HG03196 (cell line): Measurements from ENCODE around the gene LRRC4C.

Source experiments
- ATAC-seq: cut with Tn5 transposase; IDR thresholded peaks from one replicate; pipeline ENCODE4 v1.9.1; 2021; ENCODE audit not compliant: unreplicated experiment

Gene LRRC4C

GRCh38 chr11:41133023-41133422 is 326.4 kb downstream of the LRRC4C start:
- ATAC-seq: no peak

GRCh38 chr11:41121600-41121999 is 337.9 kb downstream of the LRRC4C start:
- ATAC-seq: no peak

- no peak for ATAC-seq
Measured at GRCh38 chr11:41119484-41119883, 340.0 kb downstream of the LRRC4C start.

- ATAC-seq: no peak
Measured at GRCh38 chr11:41118521-41118920, 340.9 kb downstream of the LRRC4C start.

- no peak for ATAC-seq
Measured at GRCh38 chr11:41116970-41117369, 342.5 kb downstream of the LRRC4C start.

DNA sequence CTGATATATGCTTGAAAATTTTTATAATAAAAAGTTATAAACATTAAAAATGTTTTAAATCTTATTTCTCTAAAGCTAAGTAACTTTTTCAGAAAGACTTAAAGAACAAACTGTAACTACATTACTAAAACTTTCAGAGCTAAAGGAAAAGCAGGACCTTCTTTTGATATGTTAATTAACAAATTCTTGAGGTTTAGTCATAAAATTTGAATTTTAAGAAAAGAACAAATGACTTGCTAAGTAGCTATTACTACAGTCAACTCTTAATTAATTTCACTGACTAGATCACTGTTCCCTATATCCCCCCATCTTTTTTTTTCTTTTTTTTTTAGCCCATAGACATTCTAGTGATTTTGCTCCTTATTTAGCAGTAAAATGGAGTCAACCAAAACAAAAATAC is 344.4 kb downstream of the LRRC4C start:
- no peak for ATAC-seq

- no peak for ATAC-seq
Measured at GRCh38 chr11:41113160-41113559, 346.3 kb downstream of the LRRC4C start.

GRCh38 chr11:41110527-41110926 is 348.9 kb downstream of the LRRC4C start:
- no peak for ATAC-seq

DNA sequence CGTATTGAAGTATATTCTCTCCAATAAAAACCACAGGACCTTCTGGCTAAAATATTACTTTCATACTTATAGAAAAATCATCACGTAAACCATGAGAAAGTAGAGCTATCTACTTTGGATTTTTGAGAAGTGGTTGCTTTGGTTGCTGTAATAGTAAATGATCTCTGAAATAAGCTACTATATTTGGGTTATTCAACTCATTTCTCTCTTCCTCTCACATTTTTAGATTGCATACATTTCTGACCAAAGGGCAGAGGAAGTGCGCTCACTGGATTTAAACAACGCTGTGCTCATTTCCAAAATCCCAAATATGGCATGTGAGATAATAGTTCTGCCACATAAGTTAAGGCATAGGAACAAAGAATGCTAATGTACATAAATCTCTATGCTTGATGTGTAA is 357.0 kb downstream of the LRRC4C start:
- no peak for ATAC-seq

DNA sequence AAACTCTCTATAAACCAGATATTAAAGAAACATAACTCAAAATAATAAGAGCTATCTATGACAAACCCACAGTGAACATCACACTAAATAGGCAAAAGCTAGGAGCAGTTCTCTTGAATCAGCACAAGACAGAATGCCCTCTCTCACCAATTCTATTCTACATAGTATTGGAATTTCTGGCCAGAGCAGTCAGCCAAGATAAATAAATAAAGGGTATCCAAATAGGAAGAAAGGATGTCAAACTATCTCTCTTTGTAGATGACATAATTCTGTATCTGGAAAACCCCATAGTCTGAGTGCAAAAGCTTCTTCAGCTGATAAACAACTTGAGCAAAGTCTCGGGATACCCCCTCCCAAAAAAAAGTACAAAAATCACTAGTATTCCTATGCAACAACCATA is 359.8 kb downstream of the LRRC4C start:
- ATAC-seq: no peak

GRCh38 chr11:41085123-41085522 is 374.3 kb downstream of the LRRC4C start:
- no peak for ATAC-seq

DNA sequence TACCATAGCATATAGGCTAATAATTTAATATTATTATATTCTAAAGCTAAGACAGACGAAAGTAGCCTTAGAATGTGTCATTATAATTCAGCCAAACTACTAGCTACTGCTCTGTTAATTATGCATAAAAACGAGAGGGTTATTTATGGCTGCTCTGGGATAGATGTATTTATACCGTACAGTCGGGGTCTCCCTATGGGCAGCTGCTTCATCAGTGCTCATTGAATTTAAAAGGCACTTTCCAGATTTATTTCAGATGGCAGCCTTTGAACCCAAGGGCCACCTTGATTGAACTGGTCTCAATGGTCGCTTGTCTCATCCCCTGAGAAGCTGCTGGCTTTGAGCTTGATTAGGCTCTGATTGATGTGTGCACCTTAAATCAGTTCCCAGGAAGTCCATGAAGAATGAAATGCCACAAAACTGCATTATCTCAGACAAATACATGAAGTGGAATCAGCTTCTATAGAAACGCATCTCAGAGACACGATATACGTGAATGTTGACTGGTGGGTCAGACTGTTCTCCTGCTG is 377.6 kb downstream of the LRRC4C start:
- no peak for ATAC-seq

GRCh38 chr11:41074318-41074717 is 385.1 kb downstream of the LRRC4C start:
- ATAC-seq: no peak

GRCh38 chr11:41065432-41065831 is 394.0 kb downstream of the LRRC4C start:
- no peak for ATAC-seq

GRCh38 chr11:41058138-41058537 is 401.3 kb downstream of the LRRC4C start:
- ATAC-seq: no peak

DNA sequence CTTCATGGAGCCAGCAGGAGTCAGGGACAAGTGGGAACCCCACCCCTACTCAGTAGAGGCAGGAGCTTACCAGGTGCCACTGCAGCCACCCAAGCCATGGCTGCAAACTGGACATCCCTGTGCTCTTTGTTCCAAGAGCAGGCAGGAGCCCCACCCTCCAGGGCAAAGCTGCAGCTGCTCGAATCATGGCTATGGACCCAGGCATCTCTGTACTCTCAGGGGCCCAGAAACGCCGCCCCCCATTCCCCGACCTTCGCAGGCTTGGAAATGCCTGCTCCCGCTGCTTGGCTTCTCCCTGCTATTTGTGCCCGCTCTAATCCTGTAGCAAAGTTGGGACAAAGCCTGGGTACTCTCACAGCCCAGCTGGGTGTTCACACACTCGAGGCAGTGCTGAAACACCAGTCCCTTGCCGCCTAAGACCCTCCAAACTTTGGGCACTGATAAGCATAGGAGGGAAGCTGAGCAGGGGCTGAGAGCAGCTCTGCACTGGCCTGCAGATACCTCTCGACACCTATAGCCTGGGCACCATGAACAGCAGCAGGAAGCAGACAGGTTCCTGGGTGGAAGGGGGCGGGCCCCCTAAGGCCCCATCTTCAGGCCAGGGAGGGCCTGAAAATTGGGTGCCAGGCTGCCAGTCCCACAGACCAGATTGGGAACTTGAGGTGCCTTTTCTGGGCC is 402.4 kb downstream of the LRRC4C start:
- ATAC-seq: no peak

GRCh38 chr11:41053894-41054293 is 405.6 kb downstream of the LRRC4C start:
- no peak for ATAC-seq

DNA sequence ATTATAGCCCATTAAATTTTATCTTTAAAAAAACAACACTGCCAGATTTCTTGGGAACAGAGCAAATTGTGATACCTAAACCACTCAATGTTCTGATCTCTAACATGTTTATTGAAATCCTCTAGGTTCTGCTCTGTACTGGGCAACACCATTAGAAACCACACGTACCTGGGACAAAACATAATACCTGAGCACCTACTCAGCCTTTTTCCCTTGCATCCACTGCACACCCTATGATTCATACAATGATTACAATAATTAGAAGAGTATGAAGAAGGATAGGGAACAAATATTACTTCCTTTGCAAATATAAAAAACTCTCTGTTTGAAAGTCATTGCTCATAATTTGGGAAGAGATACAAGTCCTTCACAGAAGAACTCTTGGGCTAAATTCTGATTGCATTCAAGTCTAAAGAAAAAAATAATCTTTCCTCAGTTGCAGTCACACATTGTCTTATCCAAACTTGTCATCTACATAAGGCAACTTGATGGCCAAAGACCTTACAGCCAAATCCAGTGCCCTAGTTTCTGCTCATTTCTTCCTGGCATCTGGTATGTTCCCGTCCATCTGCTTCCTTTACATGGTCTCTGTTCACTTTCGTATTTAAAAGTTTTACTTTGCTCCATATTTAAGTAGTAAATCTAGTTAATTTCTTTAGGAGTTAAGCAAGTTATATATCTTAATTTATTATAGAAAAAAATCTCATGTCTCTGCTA is 407.4 kb downstream of the LRRC4C start:
- ATAC-seq: no peak

GRCh38 chr11:41050791-41051190 is 408.7 kb downstream of the LRRC4C start:
- ATAC-seq: no peak

DNA sequence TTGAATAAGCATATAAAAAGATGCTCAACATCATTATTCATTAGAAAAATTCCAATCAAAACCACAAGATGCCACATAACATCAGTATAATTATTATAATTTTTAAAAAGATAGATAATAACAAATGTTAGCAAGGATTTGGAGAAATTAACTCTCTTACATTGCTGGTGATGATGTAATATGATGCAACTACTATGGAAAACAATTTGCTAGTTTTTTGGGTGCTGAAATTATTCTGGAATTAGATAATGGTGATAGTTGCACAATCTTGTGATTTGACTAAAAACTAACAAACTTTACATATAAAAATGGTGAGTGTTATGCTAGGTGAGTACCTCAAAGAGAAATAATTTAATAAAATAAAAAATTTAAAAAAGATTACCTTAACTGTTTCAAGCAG is 412.2 kb downstream of the LRRC4C start:
- ATAC-seq: no peak

DNA sequence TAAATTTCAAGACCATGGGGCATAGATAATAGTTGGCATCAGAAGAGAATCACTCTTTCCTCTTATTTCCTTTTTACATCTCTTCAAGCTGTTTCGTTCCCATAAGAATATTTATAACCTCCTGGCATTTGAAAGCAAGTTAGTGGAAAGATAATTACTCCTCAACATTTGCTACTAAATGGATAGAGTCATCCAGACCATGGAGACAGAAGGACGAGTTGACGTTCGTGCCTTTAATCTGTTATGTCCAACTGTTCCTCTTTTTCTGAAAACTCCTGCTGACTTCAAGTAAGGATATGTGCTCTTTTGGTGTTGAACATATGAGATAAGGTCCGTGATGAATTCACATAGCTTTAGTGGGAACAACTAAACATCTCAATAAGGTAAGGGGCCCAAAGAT is 414.2 kb downstream of the LRRC4C start:
- no peak for ATAC-seq

GRCh38 chr11:41044747-41045146 is 414.7 kb downstream of the LRRC4C start:
- no peak for ATAC-seq

GRCh38 chr11:41042688-41043087 is 416.8 kb downstream of the LRRC4C start:
- ATAC-seq: no peak
